ENCODE results near the gene MGLL. TPM values are rescaled to one million over a fixed set of nuclear protein-coding genes. Genes with fewer than 3 reads are reported as not detected.

MGLL gene
- total RNA-seq, 1 donor from 2014 or later = 61.0 TPM

- Mint-ChIP-seq H3K27me3 (ENCODE audit: low read depth) (no peaks in the 10 kb centered on the region), H3K4me3 (ENCODE audit: unreplicated experiment) (no peak overlapping the region), H3K27ac (ENCODE audit: unreplicated experiment) (no peak overlapping the region), H3K36me3 (ENCODE audit: low read depth) (peaks cover 19% of the 10 kb centered on the region), H3K9me3 (ENCODE audit: low read depth) (no peaks in the 10 kb centered on the region), H3K4me1 (ENCODE audit: low read depth) (peaks cover 33% of the 10 kb centered on the region)
- no peak for DNase-seq (ENCODE audit: low spot score)
- TF ChIP-seq, protein P1, sequence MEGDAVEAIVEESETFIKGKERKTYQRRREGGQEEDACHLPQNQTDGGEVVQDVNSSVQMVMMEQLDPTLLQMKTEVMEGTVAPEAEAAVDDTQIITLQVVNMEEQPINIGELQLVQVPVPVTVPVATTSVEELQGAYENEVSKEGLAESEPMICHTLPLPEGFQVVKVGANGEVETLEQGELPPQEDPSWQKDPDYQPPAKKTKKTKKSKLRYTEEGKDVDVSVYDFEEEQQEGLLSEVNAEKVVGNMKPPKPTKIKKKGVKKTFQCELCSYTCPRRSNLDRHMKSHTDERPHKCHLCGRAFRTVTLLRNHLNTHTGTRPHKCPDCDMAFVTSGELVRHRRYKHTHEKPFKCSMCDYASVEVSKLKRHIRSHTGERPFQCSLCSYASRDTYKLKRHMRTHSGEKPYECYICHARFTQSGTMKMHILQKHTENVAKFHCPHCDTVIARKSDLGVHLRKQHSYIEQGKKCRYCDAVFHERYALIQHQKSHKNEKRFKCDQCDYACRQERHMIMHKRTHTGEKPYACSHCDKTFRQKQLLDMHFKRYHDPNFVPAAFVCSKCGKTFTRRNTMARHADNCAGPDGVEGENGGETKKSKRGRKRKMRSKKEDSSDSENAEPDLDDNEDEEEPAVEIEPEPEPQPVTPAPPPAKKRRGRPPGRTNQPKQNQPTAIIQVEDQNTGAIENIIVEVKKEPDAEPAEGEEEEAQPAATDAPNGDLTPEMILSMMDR (IDR thresholded peaks at IDR 0.05) = no peak
These were observed 20.5 kb downstream of the MGLL start for GRCh38 chr3:127801731-127802313.

- DNase-seq (ENCODE audit: low spot score) = no peak
- no peaks in the 10 kb centered on the region for H3K9me3 Mint-ChIP-seq (ENCODE audit: low read depth)
- peak overlapping the region; percentile 71 for H3K27ac Mint-ChIP-seq (ENCODE audit: unreplicated experiment)
- H3K4me1 Mint-ChIP-seq (ENCODE audit: low read depth) = peaks cover 33% of the 10 kb centered on the region
- no peak overlapping the region for H3K4me3 Mint-ChIP-seq (ENCODE audit: unreplicated experiment)
- peaks cover 15% of the 10 kb centered on the region for H3K36me3 Mint-ChIP-seq (ENCODE audit: low read depth)
- TF ChIP-seq, protein P1 (IDR thresholded peaks at IDR 0.05) = no peak
- H3K27me3 Mint-ChIP-seq (ENCODE audit: low read depth) = no peaks in the 10 kb centered on the region
These were observed 21.8 kb downstream of the MGLL start for GRCh38 chr3:127800508-127800907.

- TF ChIP-seq, protein P1 (IDR thresholded peaks at IDR 0.05) = no peak
- Mint-ChIP-seq H3K27ac (ENCODE audit: unreplicated experiment) (peak overlapping the region; percentile 71), H3K27me3 (ENCODE audit: low read depth) (no peaks in the 10 kb centered on the region), H3K4me1 (ENCODE audit: low read depth) (peaks cover 34% of the 10 kb centered on the region), H3K9me3 (ENCODE audit: low read depth) (no peaks in the 10 kb centered on the region), H3K4me3 (ENCODE audit: unreplicated experiment) (no peak overlapping the region), H3K36me3 (ENCODE audit: low read depth) (peaks cover 15% of the 10 kb centered on the region)
- no peak for DNase-seq (ENCODE audit: low spot score)
These were observed 22.7 kb downstream of the MGLL start for GRCh38 chr3:127799476-127800222.

- no peak for DNase-seq (ENCODE audit: low spot score)
- H3K9me3 Mint-ChIP-seq (ENCODE audit: low read depth) = no peaks in the 10 kb centered on the region
- H3K4me1 Mint-ChIP-seq (ENCODE audit: low read depth) = peaks cover 29% of the 10 kb centered on the region
- H3K27ac Mint-ChIP-seq (ENCODE audit: unreplicated experiment) = no peak overlapping the region
- peaks cover 19% of the 10 kb centered on the region for H3K36me3 Mint-ChIP-seq (ENCODE audit: low read depth)
- H3K27me3 Mint-ChIP-seq (ENCODE audit: low read depth) = no peaks in the 10 kb centered on the region
- no peak overlapping the region for H3K4me3 Mint-ChIP-seq (ENCODE audit: unreplicated experiment)
- TF ChIP-seq, protein P1 (IDR thresholded peaks at IDR 0.05) = no peak
These were observed 23.6 kb downstream of the MGLL start for GRCh38 chr3:127798716-127799115.

GRCh38 chr3:127796831-127797150 lies 25.5 kb downstream of the MGLL start:
- DNase-seq (ENCODE audit: low spot score) = no peak
- H3K4me3 Mint-ChIP-seq (ENCODE audit: unreplicated experiment) = no peak overlapping the region
- H3K27ac Mint-ChIP-seq (ENCODE audit: unreplicated experiment) = no peak overlapping the region
- no peaks in the 10 kb centered on the region for H3K27me3 Mint-ChIP-seq (ENCODE audit: low read depth)
- no peaks in the 10 kb centered on the region for H3K9me3 Mint-ChIP-seq (ENCODE audit: low read depth)
- peaks cover 42% of the 10 kb centered on the region for H3K4me1 Mint-ChIP-seq (ENCODE audit: low read depth)
- H3K36me3 Mint-ChIP-seq (ENCODE audit: low read depth) = peaks cover 19% of the 10 kb centered on the region
- TF ChIP-seq, protein P1 (IDR thresholded peaks at IDR 0.05) = no peak
